Right ventricle myocardium inferior (tissue), 1 donor: ENCODE measurements around the gene SMIM33. TPM values are rescaled to one million over a fixed set of nuclear protein-coding genes. Genes with fewer than 3 reads are reported as not detected.
"Not testable (repeated sequence)": the region's sequence is repeated elsewhere in the genome, so short reads cannot be mapped to it uniquely, and the experiment has no call there.

Source experiments
- ATAC-seq: fragments of 200-7000 bp; cut with Tn5 transposase; one replicate; pipeline ENCODE4 v1.9.1; 2020; ENCODE audit warnings: mild to moderate bottlenecking, moderate library complexity
- DNase-seq: peaks from one replicate; pipeline ENCODE4 v3.0.0; 2021; ENCODE audit errors: missing footprints
- intact Hi-C: fragments of 100-400 bp; cut with DNase I; formaldehyde crosslinking; loops from one replicate; pipeline ENCODE4 v1.11.0; 2022
- total RNA-seq: library from RNA; stranded (reverse); fragmentation: NEBNext Ultra II Directional; extraction: Animal tissue kit (Norgen Biotek cat#: 25700); gene quantifications from one replicate; pipeline ENCODE4 v1.2.1, GENCODE V29; 2021
- donor health status: DM: no; HTN: yes; CAD: no; lungs with severe emphysema.

SMIM33 gene
- total RNA-seq, 1 donor from 2014 or later, result not detected

DNA sequence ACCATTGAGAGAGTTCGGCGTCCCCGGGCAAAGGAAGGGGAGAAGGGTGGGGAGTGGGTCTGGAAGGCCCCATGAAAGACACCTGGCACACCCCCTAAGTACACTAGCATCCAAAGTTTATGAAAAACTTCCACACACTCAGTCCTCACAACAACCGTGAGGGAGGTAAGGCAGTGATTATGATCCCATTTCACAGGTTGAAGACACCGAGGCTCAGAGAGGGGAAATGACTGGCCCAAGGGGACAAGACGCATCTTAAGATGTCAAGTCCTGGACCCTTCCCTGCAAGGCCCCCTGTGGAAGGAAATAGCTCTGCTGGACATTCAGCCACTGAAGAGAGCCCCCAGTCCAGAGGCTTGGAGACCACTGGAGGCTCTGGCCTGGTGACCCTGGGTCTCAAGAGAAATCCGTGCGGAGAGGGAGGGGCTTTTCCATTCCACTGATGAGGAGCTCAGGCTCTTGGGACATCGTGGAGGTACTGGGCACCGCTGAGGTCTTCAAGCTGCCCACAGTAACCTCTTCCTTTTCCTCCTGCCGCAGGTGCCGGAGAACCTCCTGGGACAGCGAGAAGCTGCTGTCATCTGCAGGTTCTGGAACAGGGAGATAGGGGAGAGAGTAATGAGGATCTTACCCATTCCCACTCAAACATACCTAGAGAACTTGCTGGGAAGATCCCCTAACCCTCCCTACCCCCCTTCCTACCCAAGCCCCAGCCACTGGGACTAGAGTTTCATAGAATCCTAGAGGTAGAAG is 5.2 kb downstream of the SMIM33 start:
- intact Hi-C loops, result no loop called here
- no peak for DNase-seq
- no peak for ATAC-seq

DNA sequence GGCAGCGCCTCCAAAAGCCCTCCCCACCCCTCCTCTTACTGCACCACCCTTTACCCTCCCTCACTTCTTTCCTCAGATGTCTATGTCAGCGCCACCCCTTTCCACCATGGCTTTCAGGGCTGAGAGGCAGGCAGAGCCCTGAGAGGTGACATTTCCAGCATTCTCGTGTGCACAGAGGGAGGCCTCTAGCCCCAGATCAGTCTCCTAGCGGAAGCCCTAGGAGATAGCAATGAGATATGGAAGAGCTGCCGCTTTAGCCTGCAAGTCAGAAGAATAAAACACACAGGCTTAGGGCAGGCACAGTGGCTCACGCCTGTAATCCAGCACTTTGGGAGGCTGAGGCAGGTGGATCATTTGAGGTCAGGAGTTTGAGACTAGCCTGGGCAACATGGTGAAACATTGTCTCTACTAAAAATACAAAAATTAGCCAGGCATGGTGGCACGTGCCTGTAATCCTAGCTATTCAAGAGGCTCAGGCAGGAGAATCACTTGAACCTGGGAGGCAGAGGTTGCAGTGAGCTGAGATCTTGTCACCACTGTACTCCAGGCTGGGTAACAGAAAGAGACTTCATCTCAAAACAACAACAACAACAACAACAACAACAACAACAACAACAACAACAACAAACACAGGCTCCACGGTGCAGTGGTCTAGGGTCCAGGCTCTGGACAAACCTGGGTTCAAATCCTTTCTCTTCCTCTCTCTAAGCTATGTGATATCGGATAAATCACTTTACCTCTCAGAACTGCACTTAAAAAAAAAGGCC is 8.0 kb downstream of the SMIM33 start:
- DNase-seq, ATAC-seq, intact Hi-C loops: not testable (repeated sequence)

DNA sequence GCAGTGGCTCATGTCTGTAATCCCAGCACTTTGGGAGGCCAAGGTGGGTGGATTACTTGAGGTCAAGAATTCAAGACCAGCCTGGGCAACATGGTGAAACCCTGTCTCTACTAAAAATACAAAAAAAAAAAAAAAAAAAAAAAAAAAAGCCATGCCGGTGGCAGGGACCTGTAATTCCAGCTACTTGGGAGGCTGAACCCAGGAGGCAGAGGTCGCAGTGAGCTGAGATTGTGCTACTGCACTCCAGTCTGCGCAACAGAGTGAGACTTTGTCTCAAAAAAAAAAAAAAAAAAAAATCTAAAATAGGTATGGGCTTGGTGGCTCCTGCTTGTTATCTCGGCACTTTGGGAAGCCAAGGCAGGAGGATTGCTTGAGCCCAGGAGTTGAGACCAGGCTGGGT is 8.9 kb downstream of the SMIM33 start:
- ATAC-seq, DNase-seq: not testable (repeated sequence)
- intact Hi-C loops, result loop anchor here (5.0 kb wide), 1 partner anchor 42 kb away; the partner anchor contains the start of gene DNAJC18

DNA sequence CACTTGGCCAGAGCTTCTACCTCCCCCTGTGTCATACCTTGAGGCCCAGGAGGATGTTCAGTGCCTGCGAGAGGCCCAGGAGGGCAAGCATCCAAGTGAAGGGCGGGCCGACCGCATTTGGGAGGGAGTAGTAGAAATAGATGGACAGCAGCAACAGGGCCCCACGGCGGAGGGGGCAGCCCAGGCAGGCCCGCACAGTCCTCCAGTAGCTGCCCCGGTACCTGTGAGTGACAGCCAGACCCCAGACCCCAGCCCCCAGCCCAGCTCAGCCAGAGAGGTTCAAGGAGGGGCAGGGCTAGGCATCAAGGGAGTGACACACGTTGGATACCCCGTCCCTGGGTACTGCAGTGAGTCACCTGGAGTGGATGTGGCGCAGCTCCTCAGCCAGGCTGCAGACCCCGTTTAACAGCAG is 10.3 kb downstream of the SMIM33 start:
- DNase-seq, result no peak
- intact Hi-C loops, result loop anchor here (5.0 kb wide), 1 partner anchor 44 kb away; the partner anchor contains the start of gene DNAJC18
- no peak for ATAC-seq

DNA sequence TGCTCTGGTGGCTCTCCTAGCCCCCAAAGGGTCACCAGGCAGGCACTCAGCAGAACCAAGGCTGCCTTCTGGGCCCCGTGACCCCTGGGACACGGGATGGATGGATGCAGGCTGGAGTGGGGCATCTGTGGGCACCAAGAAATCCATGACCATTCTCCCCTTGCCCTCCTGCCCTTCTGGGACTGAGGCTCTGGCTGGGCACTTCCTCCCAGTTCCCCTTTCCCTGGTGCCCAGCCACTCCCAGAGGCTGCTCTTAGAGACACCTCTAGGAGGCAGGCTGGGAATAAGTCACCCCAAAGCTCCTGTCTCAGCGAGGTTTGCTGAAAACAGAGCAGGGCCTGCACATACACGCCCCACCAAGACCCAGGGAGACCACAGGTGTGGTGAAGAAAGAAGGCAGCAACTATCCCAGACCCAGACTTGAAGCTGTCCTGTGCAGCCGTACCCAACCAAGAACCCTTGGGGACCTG is 10.8 kb downstream of the SMIM33 start:
- ATAC-seq, result peak; percentile 48
- intact Hi-C loops, result loop anchor here (1.0 to 5.0 kb wide), 2 partner anchors 22 to 44 kb away; partner anchors contain the start of gene DNAJC18

DNA sequence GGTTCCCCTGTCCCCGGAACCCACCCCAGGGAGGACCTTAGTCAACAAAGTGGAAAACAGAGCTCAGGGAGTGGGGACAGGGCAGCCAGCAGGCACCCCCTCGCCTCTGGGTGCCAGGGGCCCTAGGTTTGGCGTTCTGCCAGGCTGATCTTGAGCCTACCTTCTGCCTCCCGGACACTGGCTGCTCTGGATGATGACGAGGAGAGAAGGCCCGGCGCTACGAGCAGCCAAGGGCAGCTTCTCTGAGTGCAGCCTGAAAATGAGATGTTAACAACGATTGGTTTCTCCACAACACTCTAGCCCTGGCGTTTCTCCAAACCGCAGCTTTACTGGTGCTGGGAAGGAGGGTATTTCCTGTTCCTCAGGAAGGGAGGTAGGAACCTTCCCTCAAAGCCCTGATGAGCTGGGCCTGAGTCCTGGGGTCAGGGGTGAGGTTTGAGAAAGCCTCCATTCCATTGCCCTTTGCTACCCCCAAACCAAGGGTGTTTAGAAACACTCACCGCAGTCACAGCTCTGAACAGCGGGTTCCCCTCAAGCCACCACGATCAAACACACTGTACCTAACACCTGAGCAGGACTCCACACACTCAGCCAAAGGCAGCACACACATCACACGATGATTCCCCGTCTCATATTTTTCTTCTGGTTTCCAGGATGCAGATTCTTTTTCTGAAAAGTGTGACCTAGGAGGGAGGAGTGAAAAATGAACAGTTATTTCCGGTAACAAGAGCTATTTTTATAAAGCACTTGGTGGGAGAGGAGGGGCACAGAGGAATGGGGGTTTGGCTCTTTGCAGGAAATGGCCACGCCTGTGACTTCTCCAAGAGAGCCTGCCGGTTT is 11.5 kb downstream of the SMIM33 start, which contains the start of gene STING1:
Gene STING1, minus strand, starts transcription at position 709 of the 840 bp plus-strand sequence. CDS start 1,054 bp downstream, outside the sequence.
- DNase-seq (peak; percentile 89), ATAC-seq (peak; percentile 75)
- intact Hi-C loops, result loop anchor here (1.0 to 5.0 kb wide), 2 partner anchors 23 to 45 kb away; partner anchors contain the start of gene DNAJC18

More for the DNA sequence above, 10.8 kb downstream of the SMIM33 start:
- no peak for DNase-seq

DNA sequence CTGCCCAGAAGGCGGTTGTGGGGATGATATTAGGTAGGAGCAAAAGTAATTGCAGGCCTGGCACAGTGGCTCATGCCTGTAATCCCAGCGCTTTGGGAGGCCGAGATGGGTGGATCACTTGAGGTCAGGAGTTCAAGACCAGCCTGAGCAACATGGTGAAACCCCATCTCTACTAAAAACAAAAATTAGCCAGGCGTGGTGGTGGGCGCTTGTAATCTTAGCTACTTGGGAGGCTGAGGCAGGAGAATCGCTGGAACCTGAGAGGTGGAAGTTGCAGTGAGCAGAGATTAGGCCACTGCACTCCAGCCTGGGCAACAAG is 12.0 kb downstream of the SMIM33 start:
- intact Hi-C loops, result loop anchor here (1.0 to 5.0 kb wide), 2 partner anchors 24 to 46 kb away; partner anchors contain the start of gene DNAJC18
- not testable (repeated sequence) for ATAC-seq, DNase-seq

DNA sequence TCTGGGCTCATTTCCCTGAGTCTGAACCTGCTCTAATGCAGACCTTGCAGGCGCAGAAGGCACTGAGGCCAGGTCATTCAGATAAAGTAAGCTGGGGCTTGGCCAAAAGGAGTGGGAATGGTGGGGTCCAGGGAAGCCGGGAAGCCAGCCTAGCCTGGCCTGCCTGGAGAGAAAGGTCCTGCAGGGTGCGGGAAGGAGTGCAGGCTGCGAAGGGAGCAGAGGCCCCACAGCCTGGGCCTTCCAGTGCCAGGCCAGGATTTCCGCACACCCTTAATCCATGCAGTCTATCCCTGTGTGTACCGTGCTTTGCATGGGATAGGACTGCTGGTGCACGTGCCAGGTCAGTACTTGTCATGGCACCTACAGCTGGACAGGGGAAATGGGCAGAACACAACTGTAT is 15.4 kb downstream of the SMIM33 start:
- intact Hi-C loops, result no loop called here
- ATAC-seq, result no peak
- no peak for DNase-seq

DNA sequence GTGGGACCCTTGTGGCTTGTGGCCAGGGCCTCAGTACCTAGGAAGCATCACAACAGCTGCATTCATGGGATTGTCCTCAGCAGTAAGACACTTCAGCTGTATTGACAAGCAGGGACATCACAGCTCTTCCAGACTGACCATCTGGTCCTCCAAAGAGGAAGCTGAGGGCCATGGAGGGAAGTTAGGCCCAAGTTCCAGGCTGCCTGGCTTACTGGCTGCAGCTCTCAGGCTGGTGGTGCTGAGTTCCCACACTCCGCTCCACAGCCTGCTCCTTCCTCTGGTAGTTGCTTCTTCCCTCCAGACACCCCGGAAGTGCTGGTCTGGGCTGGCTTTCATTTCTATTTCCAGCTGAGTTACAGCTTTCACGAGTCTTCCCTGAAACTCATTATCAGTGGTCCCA is 17.5 kb downstream of the SMIM33 start:
- intact Hi-C loops, result no loop called here
- ATAC-seq, result peak; percentile 71
- DNase-seq, result peak; percentile 81

DNA sequence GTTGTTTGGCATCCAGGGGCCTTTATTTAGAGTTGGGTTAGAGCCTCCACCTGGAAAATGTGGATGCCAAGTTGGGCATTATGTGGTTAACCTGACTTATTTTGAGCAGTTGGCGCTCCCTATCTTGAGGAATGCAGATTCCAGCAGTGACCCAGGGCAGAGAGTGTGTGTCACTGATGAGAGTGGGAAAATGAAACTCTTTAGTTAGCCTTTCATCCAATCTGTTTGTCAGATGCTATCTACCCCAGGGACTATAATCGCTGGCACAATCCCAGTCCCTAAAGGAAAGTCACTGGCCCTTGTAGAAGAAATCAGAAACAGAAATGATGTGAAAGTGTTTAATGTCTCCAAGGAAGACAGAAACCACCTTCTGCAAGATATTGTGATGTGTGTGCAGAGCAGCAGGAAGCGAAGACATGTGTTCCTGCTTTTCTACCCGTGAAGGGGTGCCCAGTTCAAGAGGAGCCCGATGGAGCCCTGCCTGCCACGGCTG is 21.9 kb downstream of the SMIM33 start:
- peak; percentile 62 for ATAC-seq
- no peak for DNase-seq

DNA sequence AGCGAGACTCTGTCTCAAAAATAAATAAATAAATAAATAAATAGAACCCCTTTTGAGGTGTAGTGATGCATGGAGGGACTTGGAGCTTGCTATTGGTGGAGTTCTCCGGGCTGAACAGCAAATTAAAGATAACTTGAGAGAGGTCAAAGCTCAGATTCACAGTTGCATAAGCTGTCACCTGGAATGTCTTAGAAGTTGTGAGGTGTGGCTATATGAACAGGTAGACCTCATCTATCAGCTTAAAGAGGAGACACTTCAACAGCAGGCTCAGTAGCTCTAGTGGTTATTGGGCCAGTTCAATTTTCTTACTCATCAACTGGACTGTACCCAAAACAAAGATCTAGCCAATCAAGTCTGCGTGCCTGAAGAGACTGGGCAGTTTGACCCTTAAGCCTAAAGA is 23.5 kb downstream of the SMIM33 start:
- intact Hi-C loops, result no loop called here
- ATAC-seq, result no peak

More for the DNA sequence above, 21.9 kb downstream of the SMIM33 start:
- intact Hi-C loops, result no loop called here

DNA sequence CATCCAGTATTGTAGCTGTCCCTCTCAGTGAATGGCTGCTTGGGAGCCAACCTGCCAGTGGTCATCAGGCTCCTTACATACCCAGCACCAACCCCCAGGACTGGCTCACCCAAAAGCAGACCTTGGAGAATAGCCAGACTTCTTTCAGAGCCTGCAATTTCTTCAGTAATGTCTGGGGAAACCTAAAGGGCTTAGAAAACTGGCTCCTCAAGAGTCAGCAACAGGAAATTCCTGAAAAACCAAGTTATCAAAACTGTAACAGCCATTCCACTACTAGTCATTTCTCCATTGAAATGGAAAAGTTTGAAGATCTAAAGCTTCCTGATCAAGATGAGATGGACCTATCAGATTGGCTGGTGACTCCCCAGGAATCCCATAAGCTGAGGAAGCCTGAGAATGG is 24.0 kb downstream of the SMIM33 start:
- DNase-seq, result no peak
- intact Hi-C loops, result no loop called here
- no peak for ATAC-seq

More for the DNA sequence above, 23.5 kb downstream of the SMIM33 start:
- no peak for DNase-seq

DNA sequence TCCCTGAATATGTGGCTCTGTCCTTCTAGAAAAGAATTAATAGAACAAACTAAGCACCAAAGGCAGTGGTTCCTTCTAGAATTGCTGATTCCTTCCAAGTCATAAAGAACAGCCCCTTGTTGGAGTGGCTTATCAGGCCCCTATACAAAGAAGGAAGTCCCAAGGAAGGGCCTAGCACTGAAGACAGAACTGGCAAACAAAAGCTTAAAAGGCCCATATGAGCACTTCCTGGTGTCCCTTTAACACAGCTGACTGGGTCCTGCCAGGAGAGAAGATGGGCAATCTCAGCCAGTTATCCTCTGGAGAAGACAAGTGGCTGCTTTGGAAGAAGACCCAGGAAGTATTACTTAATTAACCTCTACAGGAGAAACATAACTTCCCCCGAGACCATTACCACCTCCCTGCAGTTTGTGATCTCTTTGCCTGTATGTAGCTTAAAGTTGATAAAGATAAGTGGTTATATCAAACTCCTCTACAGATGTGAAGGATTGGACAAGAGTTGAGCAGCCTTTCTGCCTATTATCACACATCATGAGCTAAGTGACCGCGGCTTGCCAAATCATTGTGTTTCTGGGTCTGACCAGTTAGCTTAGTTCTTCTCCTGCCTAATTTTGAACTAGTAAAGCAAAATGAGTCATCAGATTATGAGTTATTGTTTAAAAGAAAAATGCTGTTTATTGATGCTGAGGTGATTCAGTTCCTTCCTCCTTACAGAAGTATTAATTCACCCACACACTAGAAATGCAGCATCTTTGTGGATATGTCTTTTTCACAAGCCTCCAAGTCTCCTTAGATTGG is 25.0 kb downstream of the SMIM33 start:
- DNase-seq, result no peak
- intact Hi-C loops, result no loop called here
- ATAC-seq, result peak; percentile 37

DNA sequence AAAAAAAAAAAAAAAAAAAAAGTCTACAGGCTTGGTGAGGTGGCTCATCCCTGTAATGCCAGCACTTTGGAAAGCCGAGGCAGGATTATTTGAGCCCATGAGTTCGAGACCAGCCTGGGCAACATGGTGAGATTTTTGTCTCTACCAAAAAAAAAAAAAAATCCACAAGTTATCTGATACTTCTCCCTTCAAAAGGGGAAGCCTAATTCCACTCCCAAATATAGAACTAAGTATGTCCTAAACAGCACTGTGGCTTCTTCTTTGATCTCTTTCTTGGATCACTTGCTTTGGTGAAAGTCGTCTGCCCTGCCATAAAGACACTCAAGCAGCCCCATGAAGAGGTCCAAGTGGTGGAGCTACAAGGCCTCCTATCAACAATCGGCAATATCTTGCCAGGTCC is 30.6 kb downstream of the SMIM33 start:
- ATAC-seq, result no peak

DNA sequence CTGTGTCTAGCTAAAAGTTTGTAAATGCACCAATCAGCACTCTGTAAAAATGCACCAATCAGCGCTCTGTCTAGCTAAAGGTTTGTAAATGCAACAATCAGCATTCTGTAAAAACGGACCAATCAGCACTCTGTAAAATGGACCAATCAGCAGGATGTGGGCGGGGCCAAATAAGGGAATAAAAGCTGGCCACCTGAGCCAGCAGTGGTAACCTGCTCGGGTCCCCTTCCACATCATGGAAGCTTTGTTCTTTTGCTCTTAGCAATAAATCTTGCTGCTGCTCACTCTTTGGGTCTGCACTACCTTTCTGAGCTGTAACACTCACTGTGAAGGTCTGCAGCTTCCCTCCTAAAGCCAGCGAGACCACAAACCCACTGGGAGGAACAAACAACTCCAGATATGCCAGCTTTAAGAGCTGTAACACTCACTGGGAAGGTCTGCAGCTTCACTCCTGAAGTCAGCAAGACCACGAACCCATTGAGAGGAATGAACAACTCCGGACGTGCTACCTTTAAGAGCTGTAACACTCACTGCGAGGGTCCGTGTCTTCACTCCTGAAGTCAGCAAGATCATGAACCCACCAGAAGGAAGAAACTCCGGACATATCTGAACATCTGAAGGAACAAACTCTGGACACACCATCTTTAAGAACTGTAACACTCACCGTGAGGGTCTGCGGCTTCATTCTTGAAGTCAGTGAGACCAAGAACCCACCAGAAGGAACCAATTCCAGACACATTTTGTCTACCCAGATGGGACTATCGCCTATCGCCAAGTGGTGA is 32.4 kb downstream of the SMIM33 start:
- ATAC-seq, intact Hi-C loops, DNase-seq: not testable (repeated sequence)

More for the DNA sequence above, 30.6 kb downstream of the SMIM33 start:
- no peak for DNase-seq
- intact Hi-C loops, result no loop called here

DNA sequence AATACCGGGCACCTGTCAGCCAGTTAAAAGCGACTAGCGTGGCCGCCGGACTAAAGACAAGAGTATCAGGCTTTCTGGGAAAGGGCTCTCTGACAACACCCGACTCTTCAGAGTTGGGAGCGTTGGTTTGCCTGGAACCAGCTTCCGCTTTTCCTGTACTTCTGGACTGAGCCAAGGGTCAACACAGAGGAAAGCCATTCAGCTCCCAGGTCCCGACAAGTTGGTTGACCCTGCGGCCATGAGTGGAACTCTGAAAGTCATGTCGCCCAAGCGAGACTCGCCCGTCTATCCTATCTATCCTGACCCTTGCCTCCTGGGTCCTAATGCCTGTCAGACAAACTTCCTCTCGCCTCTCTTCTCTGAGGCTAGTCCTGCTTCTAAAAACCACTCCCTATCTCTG is 33.1 kb downstream of the SMIM33 start:
- ATAC-seq, intact Hi-C loops, DNase-seq: not testable (repeated sequence)

DNA sequence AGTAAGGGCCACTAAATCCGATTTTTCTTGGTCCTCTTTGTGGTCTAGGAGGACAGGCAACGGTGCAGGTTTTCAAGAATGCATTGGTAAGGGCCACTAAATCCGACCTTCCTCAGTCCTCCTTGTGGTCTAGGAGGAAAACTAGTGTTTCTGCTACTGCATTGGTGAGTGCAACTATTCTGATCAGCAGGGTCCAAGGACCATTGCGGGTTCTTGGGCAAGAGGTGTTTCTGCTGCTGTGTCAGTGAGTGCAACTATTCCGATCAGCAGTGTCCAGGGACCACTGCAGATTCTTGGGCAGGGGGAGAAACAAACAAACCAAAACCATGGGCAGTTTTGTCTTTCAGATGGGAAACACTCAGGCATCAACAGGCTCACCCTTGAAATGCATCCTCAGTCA is 33.9 kb downstream of the SMIM33 start:
- ATAC-seq, DNase-seq, intact Hi-C loops: not testable (repeated sequence)
